LHCN-M2 (cell line): Measurements from ENCODE around the gene MIPOL1. TPM values are rescaled to one million over a fixed set of nuclear protein-coding genes. Genes with fewer than 3 reads are reported as not detected.
"Not testable (repeated sequence)": the region's sequence is repeated elsewhere in the genome, so short reads cannot be mapped to it uniquely, and the experiment has no call there.

Experiments
- DNase-seq: peaks from one replicate; pipeline ENCODE4 v3.0.0-alpha.2; 2012; ENCODE audit warnings: low read depth
- total RNA-seq: library from RNA; depleted of rRNA; stranded (reverse); fragments of >200 nt; gene quantifications from 2 replicates; pipeline ENCODE4 v1.2.3, GENCODE V29; 2014

MIPOL1 gene
- total RNA-seq, 1 experiment from 2014 or later: 9.9 TPM

GRCh38 chr14:37279818-37280217 lies 82.1 kb downstream of the MIPOL1 start:
- no peak for DNase-seq

- DNase-seq: no peak
Observed at GRCh38 chr14:37284760-37285159, 87.0 kb downstream of the MIPOL1 start.

- DNase-seq: no peak
Observed at GRCh38 chr14:37285220-37285619, 87.5 kb downstream of the MIPOL1 start.

GRCh38 chr14:37289688-37290087 lies 92.0 kb downstream of the MIPOL1 start:
- no peak for DNase-seq

- not testable (repeated sequence) for DNase-seq
Observed at GRCh38 chr14:37295262-37295661, 97.5 kb downstream of the MIPOL1 start.

- no peak for DNase-seq
Observed at GRCh38 chr14:37311252-37311651, 113.5 kb downstream of the MIPOL1 start.

GRCh38 chr14:37318938-37319337 lies 121.2 kb downstream of the MIPOL1 start:
- DNase-seq: no peak

- DNase-seq: peak; percentile 4
Observed at GRCh38 chr14:37320106-37320505, 122.4 kb downstream of the MIPOL1 start.

- no peak for DNase-seq
Observed at GRCh38 chr14:37325332-37325731, 127.6 kb downstream of the MIPOL1 start.

GRCh38 chr14:37326434-37326833 lies 128.7 kb downstream of the MIPOL1 start:
- DNase-seq: no peak

GRCh38 chr14:37327933-37328332 lies 130.2 kb downstream of the MIPOL1 start:
- DNase-seq: not testable (repeated sequence)

GRCh38 chr14:37328673-37329072 lies 130.9 kb downstream of the MIPOL1 start:
- no peak for DNase-seq

GRCh38 chr14:37329189-37330001 lies 131.7 kb downstream of the MIPOL1 start:
- DNase-seq: no peak

- DNase-seq: no peak
Observed at GRCh38 chr14:37330910-37331309, 133.2 kb downstream of the MIPOL1 start.

- peak; percentile 1 for DNase-seq
Observed at GRCh38 chr14:37340353-37340752, 142.6 kb downstream of the MIPOL1 start.

GRCh38 chr14:37343307-37344094 lies 145.8 kb downstream of the MIPOL1 start:
- no peak for DNase-seq

GRCh38 chr14:37363661-37364060 lies 165.9 kb downstream of the MIPOL1 start:
- DNase-seq: no peak

GRCh38 chr14:37369425-37369824 lies 171.7 kb downstream of the MIPOL1 start:
- no peak for DNase-seq

- DNase-seq: no peak
Observed at GRCh38 chr14:37375566-37375965, 177.8 kb downstream of the MIPOL1 start.

GRCh38 chr14:37376944-37377609 lies 179.3 kb downstream of the MIPOL1 start:
- DNase-seq: no peak

- DNase-seq: no peak
Observed at GRCh38 chr14:37384870-37385596, 187.3 kb downstream of the MIPOL1 start.
